Transverse colon (tissue), 4 donors: Measurements from ENCODE around the gene DCAF8L2. TPM values are rescaled to one million over a fixed set of nuclear protein-coding genes. Genes with fewer than 3 reads are reported as not detected.

Experiments
- DNase-seq: peaks from one replicate; pipeline ENCODE4 v3.0.0-alpha.2; 2019
- H3K27ac ChIP-seq, 4 donors: fragments of 200-600 bp; sonication (generic); 2 replicates each; pipeline ENCODE4 v1.5.1; 2016 to 2018; ENCODE audit warnings: inconsistent platforms in 4 of 4
- H3K27me3 ChIP-seq: fragments of 200-600 bp; sonication (generic); 2 replicates; pipeline ENCODE4 v1.5.1; 2017; ENCODE audit warnings: inconsistent platforms
- H3K36me3 ChIP-seq, 4 donors: fragments of 200-600 bp; sonication (generic); 2 replicates each; pipeline ENCODE4 v1.5.1; 2017 to 2019; ENCODE audit warnings: inconsistent platforms in 4 of 4
- H3K4me1 ChIP-seq, 4 donors: fragments of 200-600 bp; sonication (generic); 2 replicates each; pipeline ENCODE4 v1.5.1; 2017 to 2020; ENCODE audit warnings: inconsistent platforms in 4 of 4
- H3K4me3 ChIP-seq, 4 donors: fragments of 200-600 bp; sonication (generic); 1 replicate in 1 of 4; 2 replicates in 3 of 4; pipeline versions ENCODE4 v1.5.1 to v1.6.1; 2017 to 2019; ENCODE audit warnings: inconsistent platforms in 4 of 4
- H3K9me3 ChIP-seq, 2 donors: fragments of 200-600 bp; sonication (generic); 2 replicates each; pipeline ENCODE4 v1.5.1; 2017 to 2019; ENCODE audit warnings: inconsistent platforms in 2 of 2
- CTCF ChIP-seq, 5 experiments: fragments of 200-600 bp in 3 of 5; fragments of 450-650 bp in 2 of 5; sonication (generic) in 3 of 5; IDR thresholded peaks; 1 replicate in 2 of 5; 2 replicates in 3 of 5; pipeline ENCODE4 v1.5.1; 2016 to 2017; ENCODE audit warnings: antibody characterized with exemption in 5 of 5, inconsistent platforms in 3 of 5, mild to moderate bottlenecking in 2 of 5, moderate library complexity in 1 of 5
- EP300 ChIP-seq: sonication (generic); formaldehyde crosslinking; IDR thresholded peaks from one replicate; pipeline ENCODE4 v1.6.1; 2017; ENCODE audit warnings: antibody characterized with exemption, low read depth
- POLR2A ChIP-seq: fragments of 450-650 bp; IDR thresholded peaks from one replicate; pipeline ENCODE4 v1.6.1; 2016; ENCODE audit warnings: antibody characterized with exemption, mild to moderate bottlenecking, moderate library complexity
- POLR2AphosphoS5 ChIP-seq, 3 donors: sonication (generic); formaldehyde crosslinking; IDR thresholded peaks; one replicate each; pipeline ENCODE4 v1.6.1; 2016; ENCODE audit warnings: antibody characterized with exemption in 3 of 3
- WGBS, 2 donors: methylation state at CpG; one replicate each; pipeline ENCODE4 v1.1.5; 2018; ENCODE audit warnings: low coverage in 1 of 2; 5-methylcytosine and 5-hydroxymethylcytosine counted together
- in situ Hi-C, 4 donors: fragments of 200-750 bp; cut with MboI; loops; one replicate each; pipeline versions ENCODE4 v1.15.0 to v1.15.1; 2017; ENCODE audit warnings: low sequenced_read_pairs in 3 of 4, low pct_ligation_motif_present in 1 of 4, low pct_unique_long_range_greater_than_20kb in 1 of 4
- intact Hi-C: fragments of 100-400 bp; cut with DNase I; formaldehyde crosslinking; loops from one replicate; pipeline ENCODE4 v1.15.1; 2023; ENCODE audit warnings: low total_unique reads
- total RNA-seq, 4 donors: library from RNA; depleted of rRNA; stranded (reverse); fragments of >200 nt; gene quantifications; one replicate each; pipeline ENCODE4 v1.1.0, GENCODE V29; 2016

Gene DCAF8L2
- total RNA-seq, 4 donors from 2014 or later, result not detected

- H3K36me3 ChIP-seq, result no peaks in the 10 kb centered on the region
- WGBS, 2 donors, result 57% methylated on average over 2 of the region's 2 CpGs; no CpG with 5 or more reads in 1 of the 2 donors
- no peak overlapping the region for H3K27ac ChIP-seq
- peaks cover 0 to 7% (median 0%) of the 10 kb centered on the region in 4 donors for H3K4me1 ChIP-seq
- no peak overlapping the region for H3K4me3 ChIP-seq
- in situ Hi-C loops (no loop called here), intact Hi-C loops (no loop called here)
- no peak for TF ChIP-seq POLR2AphosphoS5 (IDR thresholded peaks at IDR 0.05)
- DNase-seq, result no peak
- no peaks in the 10 kb centered on the region for H3K9me3 ChIP-seq
- H3K27me3 ChIP-seq, result no peaks in the 10 kb centered on the region
These were observed 10.5 kb downstream of the DCAF8L2 start for GRCh38 chrX:27600686-27601085.

DNA sequence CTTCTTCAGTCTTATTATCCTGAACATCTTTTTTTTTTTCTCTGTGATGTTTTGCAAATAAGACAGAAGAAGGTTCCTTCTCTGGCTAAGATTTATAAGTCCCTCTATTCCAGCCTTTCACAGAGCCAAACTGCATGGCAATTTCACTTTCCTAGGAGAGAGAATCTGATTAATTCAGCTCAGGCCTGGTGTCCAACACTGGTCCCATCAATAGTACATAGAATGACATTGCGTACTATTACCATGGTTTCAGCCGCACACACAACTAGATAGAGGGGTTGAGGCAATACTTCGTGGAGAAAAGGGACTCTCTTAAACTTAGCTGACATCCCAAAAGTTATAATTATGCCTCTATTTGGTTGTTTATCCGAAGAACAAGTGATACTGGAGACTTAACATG, 18.5 kb downstream of the DCAF8L2 start:
- DNase-seq, result no peak
- in situ Hi-C loops (no loop called here), intact Hi-C loops (no loop called here)
- WGBS, 2 donors, result 74% methylated on average over 4 of the region's 4 CpGs; no CpG with 5 or more reads in 1 of the 2 donors
- TF ChIP-seq POLR2AphosphoS5 (IDR thresholded peaks at IDR 0.05), result no peak
- TF ChIP-seq CTCF (IDR thresholded peaks at IDR 0.05), result no peak
- no peak for TF ChIP-seq POLR2A
- TF ChIP-seq EP300, result no peak
- Histone ChIP-seq H3K4me3 (no peak overlapping the region), H3K36me3 (no peaks in the 10 kb centered on the region), H3K27me3 (no peaks in the 10 kb centered on the region), H3K27ac (no peak overlapping the region), H3K9me3 (no peaks in the 10 kb centered on the region), H3K4me1 (no peaks in the 10 kb centered on the region)

DNA sequence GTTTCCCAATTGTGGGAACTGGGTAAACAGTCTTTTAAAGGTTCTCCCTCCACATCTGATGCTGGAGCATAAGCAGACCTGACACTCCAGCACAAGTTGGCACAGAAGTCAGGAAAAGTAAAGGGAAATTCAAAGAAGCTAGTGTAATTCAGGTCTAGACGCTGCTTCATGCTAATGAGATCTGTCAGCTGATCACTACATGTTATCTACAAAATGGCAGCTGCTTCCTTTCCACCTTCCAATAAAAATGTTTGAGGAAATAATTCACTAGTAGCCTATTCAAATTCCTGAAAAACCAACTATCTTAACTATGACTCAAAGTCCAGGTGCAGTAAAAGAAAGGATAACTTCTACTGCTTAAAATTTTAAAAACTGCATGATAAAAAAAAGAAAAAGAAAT, 29.3 kb downstream of the DCAF8L2 start:
- no peak for TF ChIP-seq CTCF (IDR thresholded peaks at IDR 0.05)
- no peak for TF ChIP-seq POLR2A
- TF ChIP-seq EP300, result no peak
- no peak for TF ChIP-seq POLR2AphosphoS5 (IDR thresholded peaks at IDR 0.05)
- H3K27me3 ChIP-seq, result no peaks in the 10 kb centered on the region
- no peaks in the 10 kb centered on the region for H3K36me3 ChIP-seq
- no peaks in the 10 kb centered on the region for H3K9me3 ChIP-seq
- intact Hi-C loops, result no loop called here
- no peak overlapping the region for H3K27ac ChIP-seq
- in situ Hi-C loops, result no loop called here
- H3K4me3 ChIP-seq, result no peak overlapping the region
- 28% methylated on average over 1 of the region's 1 CpG; no CpG with 5 or more reads in 1 of the 2 donors for WGBS, 2 donors
- no peak for DNase-seq
- no peaks in the 10 kb centered on the region for H3K4me1 ChIP-seq

GRCh38 chrX:27619975-27620374, 29.8 kb downstream of the DCAF8L2 start:
- in situ Hi-C loops, result no loop called here
- Histone ChIP-seq H3K36me3 (no peaks in the 10 kb centered on the region), H3K27me3 (no peaks in the 10 kb centered on the region), H3K27ac (no peak overlapping the region), H3K4me3 (no peak overlapping the region), H3K9me3 (no peaks in the 10 kb centered on the region), H3K4me1 (no peaks in the 10 kb centered on the region)
- intact Hi-C loops, result no loop called here
- DNase-seq, result no peak
- no peak for TF ChIP-seq POLR2AphosphoS5 (IDR thresholded peaks at IDR 0.05)
- TF ChIP-seq CTCF (IDR thresholded peaks at IDR 0.05), result peak in 3 of 5 experiments; percentile 16 to 20 (median 16)
- 14 to 25% methylated on average over 1 to 2 of the region's 2 CpGs for WGBS, 2 donors

DNA sequence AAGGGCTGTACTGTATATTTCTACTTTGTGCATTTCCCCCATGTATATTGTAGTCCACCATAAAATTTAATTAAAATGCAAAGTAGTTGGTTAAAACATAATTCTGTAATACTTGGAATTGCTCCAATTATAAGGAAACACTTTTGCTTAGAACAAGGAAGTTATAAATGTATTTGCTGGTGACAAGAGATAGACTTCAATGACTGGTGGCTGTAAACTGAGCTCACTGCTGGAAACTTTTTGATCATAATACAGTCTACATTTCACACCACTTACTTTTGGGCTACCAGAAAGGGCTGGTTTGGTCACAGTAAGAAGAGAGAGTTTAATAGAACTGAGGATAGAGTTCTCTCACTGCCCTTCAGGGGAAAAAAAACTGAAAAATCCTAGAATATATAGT, 32.7 kb downstream of the DCAF8L2 start:
- Histone ChIP-seq H3K27ac (no peak overlapping the region), H3K9me3 (no peaks in the 10 kb centered on the region)

More for the DNA sequence above, 32.7 kb downstream of the DCAF8L2 start:
- intact Hi-C loops, result no loop called here
- Histone ChIP-seq H3K4me1 (no peaks in the 10 kb centered on the region), H3K36me3 (no peaks in the 10 kb centered on the region), H3K4me3 (no peak overlapping the region), H3K27me3 (no peaks in the 10 kb centered on the region)
- no peak for DNase-seq
- in situ Hi-C loops, result no loop called here
- no peak for TF ChIP-seq POLR2A
- TF ChIP-seq EP300, result no peak
